Measurements from ENCODE around the gene GNG12.

Gene GNG12

DNA sequence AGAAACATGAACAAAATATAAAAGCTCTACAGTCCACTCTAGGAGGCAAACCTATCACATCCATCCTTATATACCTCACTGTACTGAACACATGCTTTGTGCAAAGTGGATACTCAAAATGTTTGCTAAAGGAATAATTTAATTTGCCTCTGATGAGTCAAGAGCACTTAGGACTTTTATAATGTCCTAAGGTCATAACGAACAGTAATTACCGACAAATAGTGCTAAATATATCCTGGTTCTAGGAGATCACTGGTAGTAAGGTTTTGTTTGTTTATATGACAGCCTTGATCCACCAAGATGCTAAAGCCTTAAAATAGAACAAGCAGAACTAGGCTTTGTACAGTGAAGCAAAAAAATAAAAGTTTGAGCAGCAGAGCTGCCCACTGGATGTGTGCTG lies 77.6 kb downstream of the GNG12 start:
- Histone ChIP-seq H3K27ac (peak overlapping the region; percentile 94; the same call in 1 of the 2 replicates), H3K9ac (no peak overlapping the region), H2AFZ (ENCODE audit: low read depth) (no peak overlapping the region), H3K4me3 (IDR thresholded peaks at IDR 0.05; ENCODE audit: insufficient read depth, low read depth, low read length) (no peak overlapping the region), H3K4me1 (ENCODE audit: low read depth, poor library complexity, severe bottlenecking) (peaks cover 97% of the 10 kb centered on the region), H3K36me3 (ENCODE audit: insufficient read depth) (no peaks in the 10 kb centered on the region), H3K4me2 (peak overlapping the region; percentile 87; the same call in 1 of the 2 replicates), H4K20me1 (ENCODE audit: insufficient read depth) (no peaks in the 10 kb centered on the region), H3K27me3 (ENCODE audit: insufficient read depth, low read depth) (no peaks in the 10 kb centered on the region), H3K79me2 (ENCODE audit: insufficient read depth, low read depth) (no peaks in the 10 kb centered on the region)
- no peak for TF ChIP-seq CTCF (conservative IDR thresholded peaks at IDR 0.05; ENCODE audit: low read depth, low read length)

DNA sequence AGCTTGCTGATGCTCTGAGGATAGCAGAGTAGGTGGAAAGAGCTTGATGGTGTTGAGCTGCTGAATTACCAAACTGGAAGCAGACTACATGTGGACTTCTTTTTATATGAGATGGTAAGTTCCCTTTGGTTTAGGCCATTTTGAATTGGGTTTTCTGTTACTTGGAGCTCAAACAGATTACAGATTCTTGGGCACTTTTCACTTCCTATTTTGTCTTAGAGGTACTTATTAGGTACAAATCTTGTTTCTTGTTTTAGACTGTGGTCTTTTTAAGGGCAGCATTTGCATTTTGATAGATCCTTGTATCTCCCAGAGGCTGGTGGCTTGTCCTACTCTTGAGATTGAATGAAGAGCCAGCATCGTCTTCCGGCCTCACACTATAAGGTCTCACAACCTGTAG lies 78.1 kb downstream of the GNG12 start:
- Histone ChIP-seq H3K27me3 (ENCODE audit: insufficient read depth, low read depth) (no peaks in the 10 kb centered on the region), H3K4me1 (ENCODE audit: low read depth, poor library complexity, severe bottlenecking) (peaks cover 97% of the 10 kb centered on the region), H2AFZ (ENCODE audit: low read depth) (no peak overlapping the region), H3K4me2 (peak overlapping the region; percentile 87), H3K36me3 (ENCODE audit: insufficient read depth) (no peaks in the 10 kb centered on the region), H3K27ac (peak overlapping the region; percentile 94; the same call in 1 of the 2 replicates), H4K20me1 (ENCODE audit: insufficient read depth) (no peaks in the 10 kb centered on the region), H3K9ac (peak overlapping the region; percentile 49; the same call in 1 of the 2 replicates), H3K4me3 (IDR thresholded peaks at IDR 0.05; ENCODE audit: insufficient read depth, low read depth, low read length) (no peak overlapping the region), H3K79me2 (ENCODE audit: insufficient read depth, low read depth) (no peaks in the 10 kb centered on the region)
- TF ChIP-seq CTCF (conservative IDR thresholded peaks at IDR 0.05; ENCODE audit: low read depth, low read length), result no peak

DNA sequence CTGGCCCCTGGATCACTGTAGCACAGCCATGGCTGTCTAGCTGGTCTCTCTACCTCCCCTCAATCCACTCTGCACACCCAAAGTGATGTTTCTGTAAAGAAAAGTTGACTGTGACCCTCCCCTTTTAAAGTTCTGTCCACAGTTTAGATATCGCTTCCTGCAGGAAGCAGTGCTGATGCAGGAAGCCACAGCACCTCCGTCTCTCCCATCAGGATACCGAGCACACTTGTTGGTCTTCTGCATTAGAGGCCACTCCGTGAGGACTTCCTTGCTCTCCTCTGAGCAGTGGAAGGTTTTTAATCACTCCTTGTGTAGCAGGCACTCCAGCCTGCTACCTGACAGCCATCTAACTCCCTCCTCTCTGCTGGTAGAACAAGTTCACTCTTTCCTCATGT lies 78.7 kb downstream of the GNG12 start:
- no peaks in the 10 kb centered on the region for H3K27me3 ChIP-seq (ENCODE audit: insufficient read depth, low read depth)
- peak overlapping the region; percentile 94 for H3K27ac ChIP-seq
- TF ChIP-seq CTCF (conservative IDR thresholded peaks at IDR 0.05; ENCODE audit: low read depth, low read length), result no peak
- H2AFZ ChIP-seq (ENCODE audit: low read depth), result peak overlapping the region; percentile 18; the same call in 1 of the 2 replicates
- H3K9ac ChIP-seq, result peak overlapping the region; percentile 49; the same call in 1 of the 2 replicates
- H3K4me1 ChIP-seq (ENCODE audit: low read depth, poor library complexity, severe bottlenecking), result peaks cover 97% of the 10 kb centered on the region
- no peaks in the 10 kb centered on the region for H4K20me1 ChIP-seq (ENCODE audit: insufficient read depth)
- no peaks in the 10 kb centered on the region for H3K79me2 ChIP-seq (ENCODE audit: insufficient read depth, low read depth)
- no peak overlapping the region for H3K4me3 ChIP-seq (IDR thresholded peaks at IDR 0.05; ENCODE audit: insufficient read depth, low read depth, low read length)
- H3K4me2 ChIP-seq, result peak overlapping the region; percentile 87
- no peaks in the 10 kb centered on the region for H3K36me3 ChIP-seq (ENCODE audit: insufficient read depth)

DNA sequence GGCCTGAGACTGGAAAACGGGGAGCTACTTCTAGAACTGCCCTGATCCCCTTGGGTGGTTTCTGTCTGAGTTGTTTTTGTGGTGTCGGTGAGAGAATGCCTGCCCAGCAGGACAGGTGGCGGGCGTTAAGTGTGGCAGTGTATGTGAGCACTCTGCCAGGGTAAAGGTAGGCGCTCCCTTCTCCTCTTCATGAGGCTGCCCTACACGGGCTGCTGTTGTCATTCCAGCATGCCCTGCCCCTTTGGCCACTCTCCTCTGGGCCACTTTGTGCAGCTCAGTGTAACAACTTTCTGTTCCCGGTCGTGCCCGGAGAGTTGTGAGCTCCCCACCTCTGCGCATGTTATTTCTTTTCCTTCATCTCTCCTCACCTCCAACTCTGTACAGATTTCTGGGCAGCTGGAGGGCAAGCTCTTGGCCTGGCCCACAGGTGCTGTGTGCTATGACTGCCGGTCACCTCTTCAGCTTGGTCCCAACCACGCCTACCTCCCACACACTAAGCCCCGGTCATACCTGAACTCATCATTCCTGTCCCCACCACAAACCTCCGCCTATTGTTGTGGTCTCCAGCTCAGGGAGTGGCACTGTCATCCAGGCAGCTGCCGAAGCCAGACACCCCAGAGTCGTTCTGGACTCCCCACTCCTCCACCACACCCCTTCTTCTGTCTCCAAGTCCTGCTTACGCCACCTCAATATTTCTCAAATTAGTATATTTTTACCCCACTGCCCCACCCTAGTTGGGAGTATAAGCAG lies 79.3 kb downstream of the GNG12 start:
- Histone ChIP-seq H3K4me1 (ENCODE audit: low read depth, poor library complexity, severe bottlenecking) (peaks cover 97% of the 10 kb centered on the region), H3K27me3 (ENCODE audit: insufficient read depth, low read depth) (no peaks in the 10 kb centered on the region), H3K9ac (peak overlapping the region; percentile 49; the same call in 1 of the 2 replicates), H3K4me2 (peak overlapping the region; percentile 87), H3K36me3 (ENCODE audit: insufficient read depth) (no peaks in the 10 kb centered on the region), H2AFZ (ENCODE audit: low read depth) (peak overlapping the region; percentile 18; the same call in 1 of the 2 replicates), H3K79me2 (ENCODE audit: insufficient read depth, low read depth) (no peaks in the 10 kb centered on the region), H3K27ac (peak overlapping the region; percentile 94), H4K20me1 (ENCODE audit: insufficient read depth) (no peaks in the 10 kb centered on the region), H3K4me3 (IDR thresholded peaks at IDR 0.05; ENCODE audit: insufficient read depth, low read depth, low read length) (peak overlapping the region; percentile 30)
- TF ChIP-seq CTCF (conservative IDR thresholded peaks at IDR 0.05; ENCODE audit: low read depth, low read length), result no peak
